IgD-negative memory B cell (primary cell): ENCODE measurements around the gene LTB. TPM values are rescaled to one million over a fixed set of nuclear protein-coding genes. Genes with fewer than 3 reads are reported as not detected.

Experiments used
- H3K27ac Mint-ChIP-seq, 3 donors: one replicate each; pipeline ENCODE4 v1.8.0; 2020 to 2022; ENCODE audit warnings: mild to moderate bottlenecking in 3 of 3, mixed read lengths in 3 of 3, moderate library complexity in 1 of 3
- H3K27me3 Mint-ChIP-seq: one replicate; pipeline ENCODE4 v1.8.0; 2021; ENCODE audit warnings: mixed read lengths
- H3K36me3 Mint-ChIP-seq: one replicate; pipeline ENCODE4 v1.8.0; 2020; ENCODE audit warnings: mild to moderate bottlenecking, mixed read lengths
- H3K4me1 Mint-ChIP-seq, 3 donors: one replicate each; pipeline ENCODE4 v1.8.0; 2020 to 2022; ENCODE audit warnings: mixed read lengths in 3 of 3, mild to moderate bottlenecking in 1 of 3
- H3K4me3 Mint-ChIP-seq, 4 donors: one replicate each; pipeline ENCODE4 v1.8.0; 2020 to 2022; ENCODE audit warnings: mild to moderate bottlenecking in 4 of 4, mixed read lengths in 4 of 4, moderate library complexity in 3 of 4
- H3K9me3 Mint-ChIP-seq, 3 donors: one replicate each; pipeline ENCODE4 v1.8.0; 2020 to 2021; ENCODE audit warnings: mixed read lengths in 3 of 3, mild to moderate bottlenecking in 1 of 3
- polyA plus RNA-seq: library from polyadenylated mRNA; unstranded; fragments of 300-500 nt; fragmentation: Illumina TruSeq; gene quantifications from one replicate; pipeline ENCODE4 v1.2.3, GENCODE V29; 2021

LTB gene
- polyA plus RNA-seq, 1 donor from 2014 or later = 2,767 TPM

GRCh38 chr6:31575335-31575901 lies 6.8 kb downstream of the LTB start, which contains the start of gene TNF:
Gene TNF (plus strand): TSS chr6:31575565. CDS start chr6:31575742, 177 bp downstream.
- Mint-ChIP-seq H3K4me3 (peak within 1 kb of the TSS; percentile 93 to 99 (median 97)), H3K27me3 (peaks cover 1% of the 10 kb centered on the region), H3K9me3 (no peaks in the 10 kb centered on the region), H3K4me1 (peaks cover 28 to 72% (median 70%) of the 10 kb centered on the region in 3 donors), H3K27ac (peak within 1 kb of the TSS; percentile 92 to 100 (median 98)), H3K36me3 (peaks cover 4% of the 10 kb centered on the region)

- peaks cover 3% of the 10 kb centered on the region for H3K36me3 Mint-ChIP-seq
- H3K27ac Mint-ChIP-seq = peak overlapping the region; percentile 92 to 100 (median 98)
- H3K9me3 Mint-ChIP-seq = no peaks in the 10 kb centered on the region
- H3K4me3 Mint-ChIP-seq = peak overlapping the region; percentile 93 to 99 (median 97)
- H3K27me3 Mint-ChIP-seq = peaks cover 1% of the 10 kb centered on the region
- H3K4me1 Mint-ChIP-seq = peaks cover 34 to 78% (median 74%) of the 10 kb centered on the region in 3 donors
Observed at GRCh38 chr6:31574106-31575061, 7.8 kb downstream of the LTB start.

GRCh38 chr6:31573239-31574105 lies 8.8 kb downstream of the LTB start:
- Mint-ChIP-seq H3K4me3 (peak overlapping the region; percentile 93 to 99 (median 99)), H3K4me1 (peaks cover 33 to 77% (median 71%) of the 10 kb centered on the region in 3 donors)

GRCh38 chr6:31572041-31572911 lies 9.9 kb downstream of the LTB start, which contains the start of gene LTA:
Gene LTA (plus strand): TSS chr6:31572289. CDS start chr6:31572743, 454 bp downstream.
- Mint-ChIP-seq H3K4me1 (peaks cover 38 to 79% (median 76%) of the 10 kb centered on the region in 3 donors), H3K27me3 (peaks cover 1% of the 10 kb centered on the region), H3K36me3 (peaks cover 3% of the 10 kb centered on the region), H3K4me3 (peak within 1 kb of the TSS; percentile 93 to 99 (median 99)), H3K27ac (peak within 1 kb of the TSS; percentile 92 to 100 (median 98)), H3K9me3 (no peaks in the 10 kb centered on the region)

More at GRCh38 chr6:31573239-31574105, 8.8 kb downstream of the LTB start:
- Mint-ChIP-seq H3K36me3 (peaks cover 3% of the 10 kb centered on the region), H3K27me3 (peaks cover 1% of the 10 kb centered on the region), H3K27ac (peak overlapping the region; percentile 92 to 100 (median 98)), H3K9me3 (no peaks in the 10 kb centered on the region)

GRCh38 chr6:31569861-31570536 lies 12.2 kb downstream of the LTB start:
- peaks cover 4% of the 10 kb centered on the region for H3K36me3 Mint-ChIP-seq
- peaks cover 32 to 70% (median 68%) of the 10 kb centered on the region in 3 donors for H3K4me1 Mint-ChIP-seq
- H3K27ac Mint-ChIP-seq = peak overlapping the region; percentile 39 to 93 (median 51)
- H3K27me3 Mint-ChIP-seq = peaks cover 1% of the 10 kb centered on the region
- H3K4me3 Mint-ChIP-seq = peak overlapping the region; percentile 42 to 70 (median 54)
- no peaks in the 10 kb centered on the region for H3K9me3 Mint-ChIP-seq

- Mint-ChIP-seq H3K36me3 (peaks cover 6% of the 10 kb centered on the region), H3K27me3 (no peaks in the 10 kb centered on the region), H3K27ac (peak overlapping the region; percentile 51 to 99 (median 93)), H3K4me3 (peak overlapping the region; percentile 19 to 85 (median 41)), H3K4me1 (peaks cover 34 to 63% (median 63%) of the 10 kb centered on the region in 3 donors), H3K9me3 (no peaks in the 10 kb centered on the region)
Observed at GRCh38 chr6:31568537-31568961, 13.7 kb downstream of the LTB start.

GRCh38 chr6:31567531-31568370 lies 14.5 kb downstream of the LTB start:
- Mint-ChIP-seq H3K27ac (peak overlapping the region; percentile 51 to 99 (median 93)), H3K9me3 (no peaks in the 10 kb centered on the region), H3K4me3 (peak overlapping the region in 3 of 4 donors; percentile 19 to 80 (median 25)), H3K4me1 (peaks cover 40 to 64% (median 62%) of the 10 kb centered on the region in 3 donors), H3K27me3 (no peaks in the 10 kb centered on the region), H3K36me3 (peaks cover 6% of the 10 kb centered on the region)

- Mint-ChIP-seq H3K36me3 (peaks cover 11% of the 10 kb centered on the region), H3K9me3 (no peaks in the 10 kb centered on the region), H3K4me3 (peak overlapping the region; percentile 84 to 96 (median 91)), H3K4me1 (peaks cover 48 to 71% (median 69%) of the 10 kb centered on the region in 3 donors), H3K27ac (peak overlapping the region; percentile 94 to 98 (median 95)), H3K27me3 (no peaks in the 10 kb centered on the region)
Observed at GRCh38 chr6:31560697-31561058, 21.5 kb downstream of the LTB start.

- Mint-ChIP-seq H3K4me3 (peak overlapping the region; percentile 84 to 96 (median 91)), H3K9me3 (no peaks in the 10 kb centered on the region), H3K27ac (peak overlapping the region; percentile 94 to 98 (median 95)), H3K36me3 (peaks cover 7% of the 10 kb centered on the region), H3K4me1 (peaks cover 48 to 66% (median 64%) of the 10 kb centered on the region in 3 donors), H3K27me3 (no peaks in the 10 kb centered on the region)
Observed at GRCh38 chr6:31559958-31560696, 22.1 kb downstream of the LTB start.

- H3K27me3 Mint-ChIP-seq = no peaks in the 10 kb centered on the region
- no peaks in the 10 kb centered on the region for H3K9me3 Mint-ChIP-seq
- H3K36me3 Mint-ChIP-seq = peaks cover 7% of the 10 kb centered on the region
- H3K4me1 Mint-ChIP-seq = peaks cover 47 to 65% (median 59%) of the 10 kb centered on the region in 3 donors
- peak overlapping the region; percentile 94 to 98 (median 95) for H3K27ac Mint-ChIP-seq
- peak overlapping the region; percentile 84 to 96 (median 91) for H3K4me3 Mint-ChIP-seq
Observed at GRCh38 chr6:31559606-31559957, 22.6 kb downstream of the LTB start.

- Mint-ChIP-seq H3K27me3 (no peaks in the 10 kb centered on the region), H3K4me1 (peaks cover 47 to 64% (median 58%) of the 10 kb centered on the region in 3 donors), H3K27ac (peak overlapping the region; percentile 94 to 98 (median 95)), H3K9me3 (no peaks in the 10 kb centered on the region), H3K4me3 (peak overlapping the region; percentile 84 to 96 (median 91)), H3K36me3 (peaks cover 6% of the 10 kb centered on the region)
Observed at GRCh38 chr6:31558631-31559500, 23.4 kb downstream of the LTB start.
